ENCODE measurements around the gene PLEKHO2.

DNA sequence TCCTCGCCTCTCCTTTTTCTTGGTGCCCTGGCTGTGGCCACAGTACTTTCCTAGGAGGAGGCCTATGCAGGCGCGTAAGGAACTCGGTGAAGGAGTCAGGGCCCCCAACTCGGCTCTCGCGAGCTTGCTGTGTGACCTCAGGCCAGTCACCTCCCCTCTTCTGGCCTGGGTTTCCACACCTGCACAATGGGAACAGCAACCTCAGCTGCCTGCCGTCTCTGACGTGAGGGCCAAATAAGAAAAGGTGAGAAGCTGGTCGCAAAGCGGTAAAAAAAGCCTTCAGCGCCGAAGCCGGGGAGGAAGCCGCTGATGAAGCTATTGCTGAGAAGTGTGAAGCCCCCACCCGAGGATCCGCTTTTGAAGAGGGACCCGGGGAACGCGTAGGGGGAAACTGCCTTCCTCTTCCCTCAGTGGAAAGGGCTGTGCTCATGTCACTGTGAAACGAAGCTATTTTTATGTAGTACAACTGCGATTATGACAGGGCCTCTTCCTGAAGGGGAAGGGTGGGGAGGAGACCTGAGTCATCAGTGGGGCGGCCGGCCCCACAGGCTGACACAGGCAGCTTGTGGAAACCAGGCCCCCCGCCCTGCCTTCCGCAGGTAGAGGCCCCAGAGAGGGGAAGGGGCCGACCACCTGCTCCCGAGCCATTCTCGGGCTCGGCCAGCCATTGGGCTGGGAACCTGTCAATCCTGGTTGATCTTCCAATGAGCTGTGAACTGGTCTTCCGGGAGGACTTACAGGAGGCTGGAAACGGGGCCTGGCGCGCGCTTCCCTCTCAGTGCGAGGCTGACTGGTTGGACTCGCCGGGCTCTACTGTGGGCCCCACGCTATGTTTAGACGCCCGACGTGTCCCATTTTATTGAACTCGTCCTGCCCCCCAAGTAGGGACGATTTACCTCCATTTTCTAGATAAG is 52.0 kb downstream of the PLEKHO2 start:
- no peak for TF ChIP-seq CTCF (IDR thresholded peaks at IDR 0.05)
- TF ChIP-seq ZFX (IDR thresholded peaks at IDR 0.05; ENCODE audit: borderline replicate concordance), result no peak
